KMS-11 (cell line): ENCODE results near the gene TRIO.

Source experiments
- H2AFZ ChIP-seq: fragments of 200-600 bp; sonication (generic); 2 replicates; pipeline ENCODE4 v1.6.1; 2016; ENCODE audit warnings: antibody characterized with exemption, mixed run types, low read depth
- H3K27ac ChIP-seq: fragments of 200-600 bp; sonication (generic); 2 replicates; pipeline ENCODE4 v1.6.1; 2016; ENCODE audit warnings: mild to moderate bottlenecking, mixed run types
- H3K27me3 ChIP-seq: fragments of 200-600 bp; sonication (generic); 2 replicates; pipeline ENCODE4 v1.6.1; 2017; ENCODE audit warnings: mild to moderate bottlenecking, low read depth, mixed run types, moderate library complexity; ENCODE audit not compliant: insufficient read depth
- H3K36me3 ChIP-seq: fragments of 200-600 bp; sonication (generic); 2 replicates; pipeline ENCODE4 v1.6.1; 2017; ENCODE audit warnings: mild to moderate bottlenecking, mixed run types; ENCODE audit not compliant: insufficient read depth
- H3K4me1 ChIP-seq: fragments of 200-600 bp; sonication (generic); 2 replicates; pipeline ENCODE4 v1.6.1; 2016; ENCODE audit warnings: mild to moderate bottlenecking, low read depth, mixed run types; ENCODE audit not compliant: poor library complexity, severe bottlenecking
- H3K4me2 ChIP-seq: fragments of 200-600 bp; sonication (generic); 2 replicates; pipeline ENCODE4 v1.7.0; 2016; ENCODE audit warnings: mild to moderate bottlenecking, mixed run types
- H3K4me3 ChIP-seq: fragments of 200-600 bp; sonication (generic); IDR thresholded peaks from 2 replicates; pipeline ENCODE4 v1.6.1; 2017; ENCODE audit warnings: low read depth, low read length, mixed read lengths; ENCODE audit not compliant: insufficient read depth
- H3K79me2 ChIP-seq: fragments of 200-600 bp; sonication (generic); 2 replicates; pipeline ENCODE4 v1.6.1; 2016; ENCODE audit warnings: low read depth, mixed run types; ENCODE audit not compliant: insufficient read depth
- H3K9ac ChIP-seq: fragments of 200-600 bp; sonication (generic); 2 replicates; pipeline ENCODE4 v1.6.1; 2016; ENCODE audit warnings: mild to moderate bottlenecking, mixed run types
- H4K20me1 ChIP-seq: fragments of 200-600 bp; sonication (generic); 2 replicates; pipeline ENCODE4 v1.6.1; 2016; ENCODE audit warnings: mild to moderate bottlenecking, mixed run types; ENCODE audit not compliant: insufficient read depth
- TF ChIP-seq, protein P1 (sequence below): fragments of 200-600 bp; sonication (generic); conservative IDR thresholded peaks from 2 replicates; pipeline ENCODE4 v1.6.1; 2017; ENCODE audit warnings: low read depth, mild to moderate bottlenecking, antibody characterized with exemption, low read length, moderate library complexity, mixed read lengths

TRIO gene

DNA sequence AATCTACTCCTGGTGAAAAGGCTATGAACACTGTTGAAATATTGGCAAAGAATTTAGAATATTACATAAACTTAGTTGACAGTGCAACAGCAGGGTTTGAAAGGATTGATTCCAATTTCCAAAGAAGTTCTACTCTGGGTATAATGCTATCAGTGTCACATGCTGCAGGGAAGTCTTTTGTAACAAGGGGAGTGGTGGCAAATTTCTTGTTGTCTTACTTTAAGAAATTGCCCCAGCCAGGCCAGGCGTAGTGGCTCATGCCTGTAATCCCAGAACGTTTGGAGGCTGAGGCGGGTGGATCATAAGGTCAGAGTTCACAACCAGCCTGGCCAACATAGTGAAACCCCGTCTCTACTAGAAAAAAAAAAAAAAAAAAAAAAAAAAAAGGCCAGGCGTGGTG lies 352.2 kb downstream of the TRIO start:
- Histone ChIP-seq H3K4me3 (no peak overlapping the region), H2AFZ (no peak overlapping the region), H3K27me3 (no peaks in the 10 kb centered on the region), H4K20me1 (no peaks in the 10 kb centered on the region), H3K79me2 (no peaks in the 10 kb centered on the region), H3K4me1 (no peaks in the 10 kb centered on the region), H3K4me2 (no peak overlapping the region), H3K36me3 (no peaks in the 10 kb centered on the region; the same call in 1 of the 2 replicates), H3K9ac (no peak overlapping the region), H3K27ac (no peak overlapping the region)
- TF ChIP-seq, protein P1, sequence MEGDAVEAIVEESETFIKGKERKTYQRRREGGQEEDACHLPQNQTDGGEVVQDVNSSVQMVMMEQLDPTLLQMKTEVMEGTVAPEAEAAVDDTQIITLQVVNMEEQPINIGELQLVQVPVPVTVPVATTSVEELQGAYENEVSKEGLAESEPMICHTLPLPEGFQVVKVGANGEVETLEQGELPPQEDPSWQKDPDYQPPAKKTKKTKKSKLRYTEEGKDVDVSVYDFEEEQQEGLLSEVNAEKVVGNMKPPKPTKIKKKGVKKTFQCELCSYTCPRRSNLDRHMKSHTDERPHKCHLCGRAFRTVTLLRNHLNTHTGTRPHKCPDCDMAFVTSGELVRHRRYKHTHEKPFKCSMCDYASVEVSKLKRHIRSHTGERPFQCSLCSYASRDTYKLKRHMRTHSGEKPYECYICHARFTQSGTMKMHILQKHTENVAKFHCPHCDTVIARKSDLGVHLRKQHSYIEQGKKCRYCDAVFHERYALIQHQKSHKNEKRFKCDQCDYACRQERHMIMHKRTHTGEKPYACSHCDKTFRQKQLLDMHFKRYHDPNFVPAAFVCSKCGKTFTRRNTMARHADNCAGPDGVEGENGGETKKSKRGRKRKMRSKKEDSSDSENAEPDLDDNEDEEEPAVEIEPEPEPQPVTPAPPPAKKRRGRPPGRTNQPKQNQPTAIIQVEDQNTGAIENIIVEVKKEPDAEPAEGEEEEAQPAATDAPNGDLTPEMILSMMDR: no peak

DNA sequence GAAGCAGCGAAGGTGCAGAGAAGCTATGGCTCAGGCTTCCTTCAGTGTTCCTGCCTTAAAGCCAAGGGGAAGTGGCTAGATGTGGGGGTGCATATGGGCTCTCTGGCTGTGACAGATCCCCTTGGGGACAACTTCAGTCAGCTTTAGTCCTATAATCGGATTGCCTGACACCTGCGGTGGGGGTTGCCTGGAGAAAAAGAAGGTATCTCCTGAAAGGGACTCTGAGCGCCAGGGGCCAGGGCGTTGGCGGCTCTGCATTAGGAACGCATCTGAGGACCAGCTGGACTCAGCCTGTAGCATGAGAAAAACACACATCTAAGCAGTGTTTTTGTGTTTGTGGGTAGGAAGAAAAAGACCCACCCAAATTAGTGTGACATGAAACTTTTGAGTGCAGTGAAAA lies 354.2 kb downstream of the TRIO start:
- Histone ChIP-seq H3K27ac (no peak overlapping the region), H2AFZ (no peak overlapping the region), H3K4me3 (no peak overlapping the region), H3K79me2 (no peaks in the 10 kb centered on the region), H3K9ac (no peak overlapping the region), H3K4me1 (no peaks in the 10 kb centered on the region), H3K4me2 (no peak overlapping the region), H3K36me3 (no peaks in the 10 kb centered on the region; the same call in 1 of the 2 replicates), H4K20me1 (no peaks in the 10 kb centered on the region), H3K27me3 (no peaks in the 10 kb centered on the region)
- TF ChIP-seq, protein P1: no peak

DNA sequence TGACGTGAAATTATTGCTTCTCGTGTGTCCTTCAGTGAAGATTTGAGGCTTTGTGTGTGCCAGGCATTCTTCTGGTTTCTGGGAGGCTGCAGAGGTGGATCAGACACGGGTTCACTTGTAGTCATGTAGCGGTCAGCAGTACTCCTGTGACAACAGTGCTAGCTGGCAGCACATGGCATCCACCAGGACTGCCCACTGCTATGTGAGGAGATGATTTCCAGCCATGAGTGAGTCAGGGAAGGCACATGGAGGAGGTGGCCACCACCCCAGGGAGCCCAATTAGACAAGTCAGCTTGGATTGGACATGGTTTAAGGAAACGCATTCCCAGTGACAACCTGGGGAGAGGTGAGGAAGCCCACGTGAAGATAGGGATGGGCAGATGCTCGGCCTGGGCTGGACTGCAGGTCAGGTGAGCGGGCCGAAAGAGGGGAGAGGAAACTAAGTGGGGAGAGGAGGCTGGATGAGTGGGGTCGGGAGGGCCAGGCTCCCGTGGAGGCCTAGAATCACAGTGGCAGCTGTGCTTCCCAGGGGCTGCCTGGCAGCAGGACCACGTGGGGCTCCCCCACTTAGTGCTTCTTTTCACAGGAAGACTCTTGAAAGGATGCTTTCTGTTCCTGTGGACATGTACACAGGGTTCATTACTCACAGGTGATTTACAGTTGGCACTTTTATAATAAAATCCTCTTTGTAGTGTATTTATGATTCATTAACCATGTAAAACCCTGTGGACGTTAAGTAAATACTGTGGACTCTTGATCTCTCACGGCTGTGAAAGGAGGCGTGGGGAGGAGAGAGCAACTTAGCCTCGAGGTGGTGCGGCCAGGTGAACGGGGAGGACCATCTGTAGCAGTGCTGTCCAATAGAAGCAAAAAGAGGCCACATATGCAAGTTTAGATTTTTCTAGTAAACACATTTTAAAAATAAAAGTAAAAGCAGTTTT lies 358.5 kb downstream of the TRIO start:
- Histone ChIP-seq H3K4me1 (no peaks in the 10 kb centered on the region), H3K4me3 (no peak overlapping the region), H3K4me2 (no peak overlapping the region), H3K36me3 (no peaks in the 10 kb centered on the region), H3K27me3 (no peaks in the 10 kb centered on the region), H4K20me1 (no peaks in the 10 kb centered on the region), H3K27ac (no peak overlapping the region), H2AFZ (no peak overlapping the region), H3K9ac (no peak overlapping the region), H3K79me2 (no peaks in the 10 kb centered on the region)
- TF ChIP-seq, protein P1: no peak

DNA sequence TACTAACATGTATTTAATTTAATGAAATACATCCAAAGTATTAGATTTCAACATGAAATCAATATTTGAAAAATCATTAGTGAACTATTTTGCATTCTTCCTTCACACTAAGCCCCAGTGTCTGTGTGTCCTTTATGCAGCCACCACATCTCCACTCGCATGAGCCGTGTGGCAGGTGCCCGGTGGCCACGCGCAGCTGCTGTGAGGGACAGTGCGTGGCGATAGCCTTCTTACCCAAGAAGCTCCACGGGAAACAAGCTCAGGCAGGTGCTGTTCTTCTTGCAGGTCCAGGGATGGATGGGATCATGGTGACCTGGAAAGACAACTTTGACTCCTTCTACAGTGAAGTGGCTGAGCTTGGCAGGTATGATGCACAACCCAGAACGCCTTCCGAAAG lies 359.1 kb downstream of the TRIO start:
- Histone ChIP-seq H3K36me3 (no peaks in the 10 kb centered on the region), H2AFZ (no peak overlapping the region), H4K20me1 (no peaks in the 10 kb centered on the region), H3K4me3 (no peak overlapping the region), H3K4me2 (no peak overlapping the region), H3K27me3 (no peaks in the 10 kb centered on the region), H3K79me2 (no peaks in the 10 kb centered on the region), H3K27ac (no peak overlapping the region), H3K9ac (no peak overlapping the region), H3K4me1 (no peaks in the 10 kb centered on the region)
- TF ChIP-seq, protein P1: no peak
